ENCODE measurements around the gene NDUFB6. TPM values are rescaled to one million over a fixed set of nuclear protein-coding genes. Genes with fewer than 3 reads are reported as not detected.

The NDUFB6 gene
- total RNA-seq, 1 donor: 24.2 TPM

DNA sequence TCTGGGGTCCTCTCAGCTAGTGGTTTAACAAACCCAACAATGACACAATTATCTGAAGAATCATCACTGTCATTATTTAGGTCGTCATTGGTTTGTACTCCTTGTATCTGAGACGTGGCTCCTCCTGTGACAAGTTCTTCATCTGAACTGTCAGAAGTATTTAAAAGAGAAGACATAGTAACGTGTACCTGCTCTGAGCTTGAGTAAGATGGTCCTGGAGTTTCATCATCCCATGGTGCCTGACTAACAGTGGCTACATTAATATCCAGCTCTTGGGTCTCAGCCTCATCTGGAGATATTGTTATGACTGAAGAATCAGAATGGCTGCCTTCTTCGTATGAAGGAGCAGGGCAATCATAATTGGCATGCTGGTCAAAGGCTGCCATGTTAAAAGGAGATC, 29.9 kb downstream of the NDUFB6 start:
- Histone ChIP-seq H2AFZ (ENCODE audit: low read length) (no peak overlapping the region), H3K9me3 (ENCODE audit: low read depth, low read length) (no peaks in the 10 kb centered on the region), H4K20me1 (ENCODE audit: insufficient read depth, low read length) (peaks cover 27% of the 10 kb centered on the region), H3K79me2 (ENCODE audit: insufficient read depth, low read length) (peaks cover 71% of the 10 kb centered on the region), H3K27me3 (ENCODE audit: insufficient read depth, low read length) (no peaks in the 10 kb centered on the region), H3K4me1 (ENCODE audit: insufficient read depth, low read length) (no peaks in the 10 kb centered on the region), H3K36me3 (ENCODE audit: insufficient read depth, low read length) (peaks cover 23% of the 10 kb centered on the region), H3K4me2 (ENCODE audit: insufficient read depth, low read length) (no peak overlapping the region), H3K27ac (ENCODE audit: low read depth, low read length) (no peak overlapping the region), H3K4me3 (ENCODE audit: insufficient read depth, low read length) (no peak overlapping the region)
- no peak for DNase-seq (ENCODE audit: insufficient read length, low spot score, missing footprints)
- no peak for TF ChIP-seq CTCF (IDR thresholded peaks at IDR 0.05; ENCODE audit: extremely low read depth, low read depth, low read length)

DNA sequence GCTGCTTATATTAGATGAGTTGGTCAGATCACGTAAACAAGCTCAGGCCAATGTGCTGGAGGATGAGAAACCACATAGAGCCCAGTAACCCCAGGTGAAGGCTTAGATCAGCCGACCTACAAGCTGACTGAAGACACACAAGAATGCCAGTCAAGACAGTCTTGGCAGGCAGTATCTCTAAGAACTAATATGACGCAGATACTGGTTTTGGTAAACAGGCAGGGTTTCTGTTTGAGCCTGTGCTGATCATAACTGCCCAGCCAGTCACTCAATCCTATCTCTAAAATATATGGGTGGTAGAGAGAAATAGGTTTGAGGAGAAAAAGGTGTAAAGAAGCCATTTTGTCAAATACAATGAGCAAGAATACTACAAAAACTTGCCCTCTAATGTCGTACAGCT, 39.1 kb downstream of the NDUFB6 start:
- DNase-seq (ENCODE audit: insufficient read length, low spot score, missing footprints): no peak
- H4K20me1 ChIP-seq (ENCODE audit: insufficient read depth, low read length): no peaks in the 10 kb centered on the region
- peaks cover 4% of the 10 kb centered on the region for H3K36me3 ChIP-seq (ENCODE audit: insufficient read depth, low read length)
- H3K27me3 ChIP-seq (ENCODE audit: insufficient read depth, low read length): no peaks in the 10 kb centered on the region
- no peaks in the 10 kb centered on the region for H3K4me1 ChIP-seq (ENCODE audit: insufficient read depth, low read length)
- H3K9me3 ChIP-seq (ENCODE audit: low read depth, low read length): no peaks in the 10 kb centered on the region
- H3K27ac ChIP-seq (ENCODE audit: low read depth, low read length): no peak overlapping the region
- no peak for TF ChIP-seq CTCF (IDR thresholded peaks at IDR 0.05; ENCODE audit: extremely low read depth, low read depth, low read length)
- no peak overlapping the region for H3K4me2 ChIP-seq (ENCODE audit: insufficient read depth, low read length)
- no peak overlapping the region for H3K4me3 ChIP-seq (ENCODE audit: insufficient read depth, low read length)
- peaks cover 10% of the 10 kb centered on the region for H3K79me2 ChIP-seq (ENCODE audit: insufficient read depth, low read length)
- H2AFZ ChIP-seq (ENCODE audit: low read length): no peak overlapping the region

DNA sequence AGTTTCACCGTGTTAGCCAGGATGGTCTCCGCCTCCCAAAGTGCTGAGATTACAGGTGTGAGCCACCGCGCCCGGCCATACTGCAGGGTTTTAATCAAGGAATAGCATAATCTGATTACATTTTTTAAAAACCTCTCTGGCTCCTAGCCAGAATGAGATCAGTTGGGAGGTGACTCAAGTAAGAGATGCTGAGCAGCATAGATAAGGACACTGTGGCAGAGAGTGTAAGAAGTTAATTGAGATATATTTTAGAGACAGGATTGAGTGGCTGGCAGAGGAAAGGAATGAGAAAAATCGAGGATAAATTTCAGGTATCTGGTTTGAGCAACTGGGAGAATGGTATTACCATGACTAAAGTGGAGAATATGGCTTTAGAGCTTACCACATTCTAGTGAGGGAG, 39.6 kb downstream of the NDUFB6 start:
- H3K27me3 ChIP-seq (ENCODE audit: insufficient read depth, low read length): no peaks in the 10 kb centered on the region
- TF ChIP-seq CTCF (IDR thresholded peaks at IDR 0.05; ENCODE audit: extremely low read depth, low read depth, low read length): no peak
- no peak for DNase-seq (ENCODE audit: insufficient read length, low spot score, missing footprints)
- H2AFZ ChIP-seq (ENCODE audit: low read length): no peak overlapping the region
- no peak overlapping the region for H3K4me3 ChIP-seq (ENCODE audit: insufficient read depth, low read length)
- no peaks in the 10 kb centered on the region for H3K4me1 ChIP-seq (ENCODE audit: insufficient read depth, low read length)
- H3K36me3 ChIP-seq (ENCODE audit: insufficient read depth, low read length): peaks cover 4% of the 10 kb centered on the region
- H3K27ac ChIP-seq (ENCODE audit: low read depth, low read length): no peak overlapping the region
- H3K4me2 ChIP-seq (ENCODE audit: insufficient read depth, low read length): no peak overlapping the region
- H4K20me1 ChIP-seq (ENCODE audit: insufficient read depth, low read length): no peaks in the 10 kb centered on the region
- no peaks in the 10 kb centered on the region for H3K9me3 ChIP-seq (ENCODE audit: low read depth, low read length)
- H3K79me2 ChIP-seq (ENCODE audit: insufficient read depth, low read length): peaks cover 8% of the 10 kb centered on the region

DNA sequence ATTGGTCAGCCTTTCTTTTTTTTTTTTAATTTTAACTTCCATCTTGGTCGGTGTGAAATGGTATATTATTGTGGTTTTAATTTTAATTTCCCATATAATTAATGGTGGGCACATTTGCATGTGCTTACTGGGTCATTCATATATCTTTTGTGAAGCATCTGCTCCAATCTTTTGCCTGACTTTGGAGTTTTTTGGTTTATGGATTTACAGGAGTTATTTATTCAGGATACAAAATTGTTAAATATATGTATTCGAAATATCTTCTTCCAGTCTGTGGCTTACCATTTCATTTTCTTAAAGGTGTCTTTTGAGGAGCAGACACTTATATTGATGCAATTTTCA, 46.3 kb downstream of the NDUFB6 start:
- peak overlapping the region; percentile 81 for H3K4me3 ChIP-seq (ENCODE audit: insufficient read depth, low read length)
- no peak for DNase-seq (ENCODE audit: insufficient read length, low spot score, missing footprints)
- no peaks in the 10 kb centered on the region for H4K20me1 ChIP-seq (ENCODE audit: insufficient read depth, low read length)
- TF ChIP-seq CTCF (IDR thresholded peaks at IDR 0.05; ENCODE audit: extremely low read depth, low read depth, low read length): no peak
- no peaks in the 10 kb centered on the region for H3K36me3 ChIP-seq (ENCODE audit: insufficient read depth, low read length)
- H3K79me2 ChIP-seq (ENCODE audit: insufficient read depth, low read length): peaks cover 25% of the 10 kb centered on the region
- H3K27me3 ChIP-seq (ENCODE audit: insufficient read depth, low read length): no peaks in the 10 kb centered on the region
- H3K9me3 ChIP-seq (ENCODE audit: low read depth, low read length): no peaks in the 10 kb centered on the region
- H2AFZ ChIP-seq (ENCODE audit: low read length): peak overlapping the region; percentile 85
- peaks cover 9% of the 10 kb centered on the region for H3K4me1 ChIP-seq (ENCODE audit: insufficient read depth, low read length)
- peak overlapping the region; percentile 70 for H3K27ac ChIP-seq (ENCODE audit: low read depth, low read length)
- peak overlapping the region; percentile 87 for H3K4me2 ChIP-seq (ENCODE audit: insufficient read depth, low read length)

All from osteoblast (primary cell).